ENCODE data around the gene PNPO.
A peak's percentile ranks its signal among the peaks of the same experiment; 100 is the strongest.
"Not testable (repeated sequence)": the region's sequence is repeated elsewhere in the genome, so short reads cannot be mapped to it uniquely, and the experiment has no call there.

PNPO gene

DNA sequence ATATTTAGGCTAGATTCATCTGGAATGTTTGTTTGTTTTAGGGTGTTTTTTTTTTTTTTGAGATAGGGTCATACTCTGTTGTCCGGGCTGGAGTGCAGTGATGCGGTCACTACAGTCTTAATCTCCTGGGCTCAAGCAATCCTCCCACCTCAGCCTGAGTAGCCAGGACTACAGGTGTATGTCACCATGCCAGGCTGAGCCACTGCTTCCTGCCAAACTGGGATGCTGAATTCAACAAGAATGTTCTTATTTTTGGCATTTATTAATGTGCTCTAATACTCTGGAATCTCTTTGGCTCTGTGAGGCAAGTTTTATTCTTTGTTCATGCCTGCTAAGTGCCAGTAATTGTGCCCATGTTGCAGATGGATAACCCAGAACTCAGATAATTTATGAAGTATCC is 23.8 kb upstream of the PNPO start:
- H3K4me3 ChIP-seq (ENCODE audit: low read depth, low read length), result no peak overlapping the region

GRCh38 chr17:47918006-47918405 is 23.4 kb upstream of the PNPO start:
- no peak overlapping the region for H3K4me3 ChIP-seq (ENCODE audit: low read depth, low read length)

DNA sequence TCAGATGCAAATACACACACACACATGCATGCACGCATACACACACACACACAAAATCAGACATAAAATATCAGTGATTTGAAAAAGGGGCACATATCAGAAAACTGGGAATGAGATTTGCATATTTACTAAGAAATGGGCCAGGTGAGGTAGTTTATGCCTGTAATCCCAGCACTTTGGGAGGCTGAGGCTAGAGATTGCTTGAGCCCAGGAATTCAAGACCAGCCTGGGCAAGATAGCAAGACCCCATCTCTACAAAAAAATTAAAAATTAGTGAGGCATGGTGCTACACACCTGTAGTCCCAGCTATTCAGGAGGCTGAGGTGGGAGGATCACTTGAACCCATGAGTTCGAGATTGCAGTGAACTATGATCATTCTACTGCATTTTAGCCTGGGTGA is 22.4 kb upstream of the PNPO start:
- H3K4me3 ChIP-seq (ENCODE audit: low read depth, low read length), result no peak overlapping the region

GRCh38 chr17:47919889-47920288 is 21.5 kb upstream of the PNPO start:
- not testable (repeated sequence) for H3K4me3 ChIP-seq (ENCODE audit: low read depth, low read length)

DNA sequence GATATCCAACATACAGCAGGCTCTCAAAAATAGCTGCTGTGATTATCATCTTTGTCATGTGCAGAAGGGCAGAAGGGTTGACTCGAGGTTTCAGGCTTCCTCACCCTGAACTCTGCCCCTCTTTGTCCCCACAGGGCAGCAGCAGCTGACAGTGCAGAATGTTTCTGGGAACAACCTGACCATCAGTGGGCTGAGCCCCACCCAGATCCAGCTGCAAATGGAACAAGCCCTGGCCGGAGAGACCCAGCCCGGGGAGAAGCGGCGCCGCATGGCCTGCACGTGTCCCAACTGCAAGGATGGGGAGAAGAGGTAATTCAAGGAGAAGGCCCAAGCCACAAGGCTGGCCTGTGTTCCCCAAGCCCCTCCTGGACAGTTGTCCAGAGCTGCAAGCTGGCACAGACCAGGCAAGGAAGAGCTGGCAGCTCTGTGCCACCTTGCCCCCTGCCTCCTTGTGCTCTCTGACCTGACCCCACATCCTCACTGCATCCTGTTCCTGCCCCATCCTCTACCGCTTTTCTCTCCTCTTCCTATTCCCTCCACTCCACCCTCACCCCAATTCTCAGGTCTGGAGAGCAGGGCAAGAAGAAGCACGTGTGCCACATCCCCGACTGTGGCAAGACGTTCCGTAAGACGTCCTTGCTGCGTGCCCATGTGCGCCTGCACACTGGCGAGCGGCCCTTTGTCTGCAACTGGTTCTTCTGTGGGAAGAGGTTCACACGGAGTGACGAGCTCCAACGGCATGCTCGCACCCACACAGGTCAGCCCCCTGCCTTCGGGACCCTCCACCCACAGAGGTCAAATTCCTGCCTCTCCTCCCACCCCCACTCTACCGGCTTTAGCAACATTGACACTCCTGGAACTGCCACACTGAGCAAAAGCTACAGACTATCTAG is 16.3 kb upstream of the PNPO start:
- H3K4me3 ChIP-seq (ENCODE audit: low read depth, low read length), result no peak overlapping the region

- no peak overlapping the region for H3K4me3 ChIP-seq (ENCODE audit: low read depth, low read length)
Measured at GRCh38 chr17:47925678-47925988, 15.7 kb upstream of the PNPO start.

DNA sequence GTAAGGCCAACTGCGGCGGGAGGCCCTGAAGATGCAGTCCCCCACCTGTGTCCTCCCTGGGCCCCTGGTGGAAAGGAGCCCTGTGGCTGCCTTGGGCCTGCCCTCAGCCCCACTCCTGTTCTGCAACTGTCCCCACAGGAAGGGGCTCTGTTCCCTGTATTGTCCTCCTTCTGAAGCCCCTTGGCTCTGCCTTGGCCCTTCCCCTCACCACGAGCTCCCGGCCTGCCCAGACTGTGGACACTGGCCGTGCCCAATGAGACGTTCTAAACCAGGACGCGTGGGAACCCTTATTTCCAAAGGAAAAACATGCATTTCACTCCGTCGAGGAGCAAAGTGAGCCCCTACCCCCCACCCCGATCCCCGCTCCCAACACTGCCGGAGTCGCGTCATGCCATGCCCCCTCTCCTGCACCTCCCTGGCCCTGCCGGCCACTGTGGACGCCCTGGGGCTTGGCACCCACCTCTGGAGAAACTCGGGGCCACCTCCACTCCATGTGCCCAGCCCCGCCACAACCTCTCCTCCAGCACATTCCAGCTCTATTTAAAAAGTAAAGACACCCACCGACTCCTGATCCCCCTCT is 13.5 kb upstream of the PNPO start:
- no peak overlapping the region for H3K4me3 ChIP-seq (ENCODE audit: low read depth, low read length)

- no peak overlapping the region for H3K4me3 ChIP-seq (ENCODE audit: low read depth, low read length)
Measured at GRCh38 chr17:47928415-47928814, 13.0 kb upstream of the PNPO start.

DNA sequence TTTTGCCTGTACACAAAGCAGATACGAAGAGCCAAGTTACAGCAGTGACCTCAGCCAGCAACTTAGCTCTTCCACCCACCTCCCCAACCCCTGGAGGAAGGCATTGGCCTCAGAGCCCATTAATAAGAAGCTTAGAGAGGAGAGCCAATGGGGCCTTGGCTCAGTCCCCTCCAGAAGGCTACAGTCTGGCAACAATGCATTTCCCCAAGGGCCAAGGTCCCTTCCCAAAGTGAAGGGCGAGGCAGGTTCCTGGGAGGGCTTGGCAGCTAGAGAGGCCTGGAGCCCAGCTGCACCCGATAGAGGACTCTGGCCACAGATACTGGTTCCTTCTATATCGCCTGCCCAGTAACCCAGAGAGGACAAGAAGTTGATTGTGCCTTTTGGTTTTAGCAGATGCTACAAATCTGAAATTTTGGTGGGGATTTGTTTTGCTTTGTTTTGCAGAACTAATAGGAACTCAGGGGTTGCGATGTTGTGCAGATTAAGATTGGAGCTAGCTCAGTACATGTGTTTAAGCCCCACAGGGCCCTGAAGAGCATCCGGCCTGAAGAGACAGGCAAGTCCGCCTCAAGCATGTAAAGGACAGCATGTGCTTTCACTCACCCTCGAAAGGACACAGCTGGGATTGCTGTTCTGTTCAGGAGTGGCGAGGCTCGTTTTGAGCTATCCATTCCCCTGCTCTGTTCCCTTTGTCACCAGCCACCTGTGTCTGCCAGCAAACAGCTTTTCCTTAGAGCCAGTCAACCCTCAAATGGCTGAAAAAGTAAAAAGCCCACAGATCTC is 12.0 kb upstream of the PNPO start:
- H3K4me3 ChIP-seq (ENCODE audit: low read depth, low read length), result no peak overlapping the region

- H3K4me3 ChIP-seq (ENCODE audit: low read depth, low read length), result no peak overlapping the region
Measured at GRCh38 chr17:47931848-47932247, 9.5 kb upstream of the PNPO start.

- H3K4me3 ChIP-seq (ENCODE audit: low read depth, low read length), result no peak overlapping the region
Measured at GRCh38 chr17:47934856-47935255, 6.5 kb upstream of the PNPO start.

GRCh38 chr17:47935468-47935867 is 5.9 kb upstream of the PNPO start:
- H3K4me3 ChIP-seq (ENCODE audit: low read depth, low read length), result not testable (repeated sequence)

GRCh38 chr17:47935961-47936360 is 5.4 kb upstream of the PNPO start:
- no peak overlapping the region for H3K4me3 ChIP-seq (ENCODE audit: low read depth, low read length)

DNA sequence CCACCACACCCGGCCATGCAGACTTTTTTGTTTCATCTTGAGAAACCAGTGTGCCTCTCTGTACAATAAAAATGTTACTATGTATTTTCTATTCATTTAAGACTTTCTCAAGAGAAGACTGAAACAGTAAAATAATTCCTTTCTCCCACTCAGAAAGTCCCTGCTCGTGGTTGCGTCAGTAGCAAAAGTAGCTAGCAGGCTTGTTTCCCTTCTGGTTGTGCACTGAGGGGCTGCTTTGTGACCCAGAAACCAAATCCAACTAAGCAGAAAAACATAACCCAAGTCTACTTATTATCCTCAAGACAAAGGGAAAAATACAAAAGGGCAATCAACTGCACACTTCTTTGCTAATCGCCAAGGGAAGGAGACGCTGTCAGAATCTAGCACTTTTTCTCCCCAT is 3.4 kb upstream of the PNPO start:
- H3K4me3 ChIP-seq (ENCODE audit: low read depth, low read length), result no peak overlapping the region

DNA sequence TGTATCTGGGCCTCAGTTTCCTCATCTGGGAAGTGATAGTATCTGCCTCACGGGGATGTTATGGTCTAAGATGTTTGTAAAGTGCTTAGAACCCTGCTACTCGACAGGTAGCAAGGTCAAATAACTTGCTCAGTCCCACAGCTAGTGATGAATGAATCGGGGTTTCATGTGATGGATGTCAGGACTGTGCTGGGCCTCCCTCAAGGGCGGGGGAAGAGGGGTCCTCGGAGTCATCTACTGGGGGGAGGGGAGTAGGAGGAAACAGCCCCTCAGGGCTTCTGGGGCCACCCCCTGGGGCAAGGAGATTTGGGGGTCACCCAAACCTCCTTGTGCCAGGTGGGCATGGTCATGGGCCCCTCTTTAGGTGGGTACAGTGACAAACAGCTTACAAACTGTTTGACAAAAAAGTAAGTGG is 732 bp downstream of the PNPO start:
- H3K4me3 ChIP-seq (ENCODE audit: low read depth, low read length), result peak overlapping the region; percentile 30

- no peak overlapping the region for H3K4me3 ChIP-seq (ENCODE audit: low read depth, low read length)
Measured at GRCh38 chr17:47942568-47942967, 1.2 kb downstream of the PNPO start.

- no peak overlapping the region for H3K4me3 ChIP-seq (ENCODE audit: low read depth, low read length)
Measured at GRCh38 chr17:47945080-47945479, 3.7 kb downstream of the PNPO start.

- no peak overlapping the region for H3K4me3 ChIP-seq (ENCODE audit: low read depth, low read length)
Measured at GRCh38 chr17:47945529-47946508, 4.4 kb downstream of the PNPO start.

DNA sequence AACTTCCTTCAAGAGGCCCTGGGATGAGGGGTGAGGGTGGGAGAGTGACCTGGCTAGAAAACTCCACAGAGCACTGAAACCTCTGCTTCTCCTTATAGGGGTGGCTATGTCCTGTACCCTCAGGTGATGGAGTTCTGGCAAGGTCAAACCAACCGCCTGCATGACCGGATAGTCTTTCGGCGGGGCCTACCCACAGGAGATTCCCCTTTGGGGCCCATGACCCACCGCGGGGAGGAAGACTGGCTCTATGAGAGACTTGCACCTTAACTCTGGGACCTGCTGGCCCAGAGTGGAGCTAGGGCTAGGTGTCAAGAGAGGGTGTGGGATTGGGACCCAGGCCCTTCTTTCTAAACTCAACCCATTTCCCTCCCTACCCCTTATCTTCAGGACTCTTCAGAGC is 5.1 kb downstream of the PNPO start:
- H3K4me3 ChIP-seq (ENCODE audit: low read depth, low read length), result no peak overlapping the region

- H3K4me3 ChIP-seq (ENCODE audit: low read depth, low read length), result no peak overlapping the region
Measured at GRCh38 chr17:47946929-47947397, 5.6 kb downstream of the PNPO start.

Measured in iPS-11a (cell line).